Panc1 (cell line): ENCODE measurements around the gene SIK3. TPM values are rescaled to one million over a fixed set of nuclear protein-coding genes. Genes with fewer than 3 reads are reported as not detected.

Experiments
- ATAC-seq: fragments of 200-7000 bp; cut with Tn5 transposase; 2 replicates; pipeline ENCODE4 v1.9.1; 2020; ENCODE audit warnings: mild to moderate bottlenecking, moderate library complexity
- BruUV-seq: library from RNA; stranded (reverse); fragments of 400-500 nt; replicated peaks from 2 replicates; lab custom pipeline; 2021; lab: Mats Ljungman, UMichigan
- CTCF ChIA-PET: fragments of 300-600 bp; sonication (Branson Sonifier 250); formaldehyde crosslinking; loops from one replicate; lab custom pipeline; 2022; ENCODE audit warnings: antibody characterized with exemption; lab: Charles Lee
- POLR2A ChIA-PET: fragments of 300-600 bp; sonication (Branson Sonifier 250); formaldehyde crosslinking; loops from one replicate; lab custom pipeline; 2022; ENCODE audit warnings: antibody characterized with exemption; lab: Charles Lee
- DNase-seq: peaks from one replicate; pipeline ENCODE4 v3.0.0-alpha.2; 2010; ENCODE audit warnings: low read depth, low spot score
- H3K27ac ChIP-seq: 2 replicates; pipeline ENCODE4 v1.5.1; 2011; ENCODE audit warnings: mild to moderate bottlenecking, low read length, inconsistent platforms
- H3K27me3 ChIP-seq: fragments of 200-500 bp; sonication (Bioruptor generic); 2 replicates; pipeline ENCODE4 v1.6.0; 2014; ENCODE audit warnings: low read length, inconsistent platforms; ENCODE audit not compliant: control insufficient read depth, insufficient read depth
- H3K36me3 ChIP-seq: fragments of 200-500 bp; sonication (Bioruptor generic); 2 replicates; pipeline ENCODE4 v1.5.1; 2014; ENCODE audit warnings: inconsistent platforms, mild to moderate bottlenecking, low read length, moderate library complexity; ENCODE audit not compliant: control insufficient read depth, insufficient read depth
- H3K4me1 ChIP-seq: 2 replicates; pipeline ENCODE4 v1.5.1; 2011; ENCODE audit warnings: inconsistent platforms, mild to moderate bottlenecking, low read length, moderate library complexity; ENCODE audit not compliant: control insufficient read depth, insufficient read depth
- H3K4me3 ChIP-seq, 2 experiments: 2 replicates each; pipeline ENCODE4 v1.5.1; 2011 to 2012; ENCODE audit warnings: low read depth in 2 of 2, low read length in 2 of 2, mild to moderate bottlenecking in 2 of 2, inconsistent platforms in 1 of 2, moderate library complexity in 1 of 2
- H3K9me3 ChIP-seq: fragments of 200-500 bp; sonication (Bioruptor generic); 2 replicates; pipeline ENCODE4 v1.5.1; 2014; ENCODE audit warnings: low read depth, mild to moderate bottlenecking, inconsistent platforms, low read length, moderate library complexity; ENCODE audit not compliant: control insufficient read depth, insufficient read depth
- POLR2AphosphoS5 ChIP-seq: IDR thresholded peaks from 2 replicates; pipeline ENCODE4 v1.6.1; 2012; ENCODE audit warnings: mild to moderate bottlenecking, low read depth, low read length, moderate library complexity
- SIN3A ChIP-seq: IDR thresholded peaks from 2 replicates; pipeline ENCODE4 v1.6.1; 2012; ENCODE audit warnings: low read depth, mild to moderate bottlenecking, low read length, moderate library complexity, borderline replicate concordance; ENCODE audit not compliant: insufficient read depth
- TCF7L2 ChIP-seq: IDR thresholded peaks from 2 replicates; pipeline ENCODE4 v1.6.1; 2011; ENCODE audit warnings: mild to moderate bottlenecking, low read depth, low read length, inconsistent platforms
- in situ Hi-C: cut with HindIII; loops from 2 replicates; pipeline ENCODE4 v1.10.0; 2016; ENCODE audit warnings: low sequenced_read_pairs, low pct_unique_long_range_greater_than_20kb
- intact Hi-C: fragments of 100-400 bp; cut with micrococcal nuclease; formaldehyde crosslinking; loops from one replicate; pipeline ENCODE4 v1.10.0; 2022; ENCODE audit not compliant: unreplicated experiment
- total RNA-seq: library from RNA; stranded (reverse); gene quantifications from one replicate; pipeline ENCODE4 v1.2.1, GENCODE V29; 2021; ENCODE audit not compliant: unreplicated experiment
- TF ChIP-seq, protein P1 (sequence below): fragments of 450-650 bp; IDR thresholded peaks from 2 replicates; pipeline ENCODE4 v1.5.1; 2017; ENCODE audit warnings: mild to moderate bottlenecking
- TF ChIP-seq, protein P2 (sequence below), 2 experiments: IDR thresholded peaks; 2 replicates each; pipeline ENCODE4 v1.6.1; 2011 to 2012; ENCODE audit warnings: low read depth in 2 of 2, control low read depth in 1 of 2, low read length in 1 of 2, mild to moderate bottlenecking in 1 of 2, moderate library complexity in 1 of 2; ENCODE audit not compliant: insufficient read depth in 1 of 2

The SIK3 gene
- total RNA-seq, 1 experiment from 2014 or later = 39.7 TPM

DNA sequence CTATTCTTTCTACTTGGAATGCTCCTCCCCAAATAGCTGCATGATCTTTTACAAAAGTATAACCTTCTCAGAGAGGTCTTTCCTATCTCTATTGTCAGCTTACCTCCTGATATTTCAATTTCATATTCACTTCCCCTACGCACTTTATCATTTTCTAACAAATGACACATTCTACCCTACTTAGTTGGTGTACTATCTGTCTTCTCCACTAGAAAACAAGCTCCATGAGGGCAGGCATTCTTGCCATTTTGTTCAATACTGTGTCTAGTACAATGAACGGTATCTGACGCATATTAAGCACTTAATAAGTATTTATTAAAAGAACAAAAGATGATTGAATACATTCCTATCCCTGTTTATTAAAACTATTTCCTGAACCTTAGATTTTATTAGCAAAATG lies 164.3 kb downstream of the SIK3 start:
- BruUV-seq = no TSS peak
- in situ Hi-C loops (no loop called here), intact Hi-C loops (no loop called here)

DNA sequence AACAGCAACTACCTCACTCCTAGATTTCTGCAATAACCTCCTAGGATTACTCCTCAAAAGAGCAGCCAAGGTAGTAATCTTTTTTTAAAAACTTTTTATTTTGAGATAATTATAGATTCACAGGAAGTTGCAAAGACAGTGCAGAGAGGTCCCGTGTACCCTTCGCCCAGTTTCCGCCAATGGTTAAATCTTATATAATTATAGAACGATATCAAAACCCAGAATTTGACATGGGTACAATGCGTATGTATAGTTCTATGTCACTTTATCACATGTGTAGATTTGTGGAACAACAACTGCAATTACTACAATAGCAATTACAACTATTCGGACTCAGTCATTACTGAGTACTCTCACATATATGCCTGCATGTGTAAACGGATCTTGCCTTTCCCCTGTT lies 166.0 kb downstream of the SIK3 start:
- H3K27me3 ChIP-seq = no peaks in the 10 kb centered on the region
- DNase-seq = no peak
- CTCF ChIA-PET = no interaction called here
- H3K4me3 ChIP-seq = no peak overlapping the region
- POLR2A ChIA-PET = no interaction called here
- intact Hi-C loops (no loop called here), in situ Hi-C loops (no loop called here)
- peaks cover 3% of the 10 kb centered on the region for H3K4me1 ChIP-seq
- no peak for ATAC-seq
- H3K9me3 ChIP-seq = no peaks in the 10 kb centered on the region
- TF ChIP-seq SIN3A (no peak), POLR2AphosphoS5 (no peak), TCF7L2 (no peak)
- TF ChIP-seq, protein P1, sequence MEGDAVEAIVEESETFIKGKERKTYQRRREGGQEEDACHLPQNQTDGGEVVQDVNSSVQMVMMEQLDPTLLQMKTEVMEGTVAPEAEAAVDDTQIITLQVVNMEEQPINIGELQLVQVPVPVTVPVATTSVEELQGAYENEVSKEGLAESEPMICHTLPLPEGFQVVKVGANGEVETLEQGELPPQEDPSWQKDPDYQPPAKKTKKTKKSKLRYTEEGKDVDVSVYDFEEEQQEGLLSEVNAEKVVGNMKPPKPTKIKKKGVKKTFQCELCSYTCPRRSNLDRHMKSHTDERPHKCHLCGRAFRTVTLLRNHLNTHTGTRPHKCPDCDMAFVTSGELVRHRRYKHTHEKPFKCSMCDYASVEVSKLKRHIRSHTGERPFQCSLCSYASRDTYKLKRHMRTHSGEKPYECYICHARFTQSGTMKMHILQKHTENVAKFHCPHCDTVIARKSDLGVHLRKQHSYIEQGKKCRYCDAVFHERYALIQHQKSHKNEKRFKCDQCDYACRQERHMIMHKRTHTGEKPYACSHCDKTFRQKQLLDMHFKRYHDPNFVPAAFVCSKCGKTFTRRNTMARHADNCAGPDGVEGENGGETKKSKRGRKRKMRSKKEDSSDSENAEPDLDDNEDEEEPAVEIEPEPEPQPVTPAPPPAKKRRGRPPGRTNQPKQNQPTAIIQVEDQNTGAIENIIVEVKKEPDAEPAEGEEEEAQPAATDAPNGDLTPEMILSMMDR = no peak
- TF ChIP-seq, protein P2, sequence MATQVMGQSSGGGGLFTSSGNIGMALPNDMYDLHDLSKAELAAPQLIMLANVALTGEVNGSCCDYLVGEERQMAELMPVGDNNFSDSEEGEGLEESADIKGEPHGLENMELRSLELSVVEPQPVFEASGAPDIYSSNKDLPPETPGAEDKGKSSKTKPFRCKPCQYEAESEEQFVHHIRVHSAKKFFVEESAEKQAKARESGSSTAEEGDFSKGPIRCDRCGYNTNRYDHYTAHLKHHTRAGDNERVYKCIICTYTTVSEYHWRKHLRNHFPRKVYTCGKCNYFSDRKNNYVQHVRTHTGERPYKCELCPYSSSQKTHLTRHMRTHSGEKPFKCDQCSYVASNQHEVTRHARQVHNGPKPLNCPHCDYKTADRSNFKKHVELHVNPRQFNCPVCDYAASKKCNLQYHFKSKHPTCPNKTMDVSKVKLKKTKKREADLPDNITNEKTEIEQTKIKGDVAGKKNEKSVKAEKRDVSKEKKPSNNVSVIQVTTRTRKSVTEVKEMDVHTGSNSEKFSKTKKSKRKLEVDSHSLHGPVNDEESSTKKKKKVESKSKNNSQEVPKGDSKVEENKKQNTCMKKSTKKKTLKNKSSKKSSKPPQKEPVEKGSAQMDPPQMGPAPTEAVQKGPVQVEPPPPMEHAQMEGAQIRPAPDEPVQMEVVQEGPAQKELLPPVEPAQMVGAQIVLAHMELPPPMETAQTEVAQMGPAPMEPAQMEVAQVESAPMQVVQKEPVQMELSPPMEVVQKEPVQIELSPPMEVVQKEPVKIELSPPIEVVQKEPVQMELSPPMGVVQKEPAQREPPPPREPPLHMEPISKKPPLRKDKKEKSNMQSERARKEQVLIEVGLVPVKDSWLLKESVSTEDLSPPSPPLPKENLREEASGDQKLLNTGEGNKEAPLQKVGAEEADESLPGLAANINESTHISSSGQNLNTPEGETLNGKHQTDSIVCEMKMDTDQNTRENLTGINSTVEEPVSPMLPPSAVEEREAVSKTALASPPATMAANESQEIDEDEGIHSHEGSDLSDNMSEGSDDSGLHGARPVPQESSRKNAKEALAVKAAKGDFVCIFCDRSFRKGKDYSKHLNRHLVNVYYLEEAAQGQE (IDR thresholded peaks at IDR 0.05; ENCODE audit: insufficient read depth in 1 of 2, low read depth in 2 of 2, low read length in 1 of 2) = no peak
- no TSS peak for BruUV-seq
- no peaks in the 10 kb centered on the region for H3K36me3 ChIP-seq
- no peak overlapping the region for H3K27ac ChIP-seq

More for the DNA sequence above, 164.3 kb downstream of the SIK3 start:
- ATAC-seq (no peak), DNase-seq (no peak)
- H3K4me1 ChIP-seq = peaks cover 3% of the 10 kb centered on the region; the same call in 1 of the 2 replicates
- TF ChIP-seq TCF7L2 (no peak), POLR2AphosphoS5 (no peak), SIN3A (no peak)
- TF ChIP-seq, protein P2 (IDR thresholded peaks at IDR 0.05; ENCODE audit: insufficient read depth in 1 of 2, low read depth in 2 of 2, low read length in 1 of 2) = no peak
- TF ChIP-seq, protein P1 = no peak
- no peak overlapping the region for H3K4me3 ChIP-seq
- no peaks in the 10 kb centered on the region for H3K27me3 ChIP-seq
- ChIA-PET POLR2A (no interaction called here), CTCF (no interaction called here)
- H3K9me3 ChIP-seq = no peaks in the 10 kb centered on the region
- H3K36me3 ChIP-seq = no peaks in the 10 kb centered on the region
- no peak overlapping the region for H3K27ac ChIP-seq
